HG02852 (cell line): ENCODE data around the gene ZBED6.

Experiments
- ATAC-seq: cut with Tn5 transposase; IDR thresholded peaks from one replicate; pipeline ENCODE4 v1.9.1; 2021; ENCODE audit warnings: mild to moderate bottlenecking, moderate library complexity; ENCODE audit not compliant: unreplicated experiment

ZBED6 gene

GRCh38 chr1:203839081-203839480 lies 43.7 kb downstream of the ZBED6 start:
- no peak for ATAC-seq

- no peak for ATAC-seq
Measured at GRCh38 chr1:203840208-203840808, 44.9 kb downstream of the ZBED6 start.

DNA sequence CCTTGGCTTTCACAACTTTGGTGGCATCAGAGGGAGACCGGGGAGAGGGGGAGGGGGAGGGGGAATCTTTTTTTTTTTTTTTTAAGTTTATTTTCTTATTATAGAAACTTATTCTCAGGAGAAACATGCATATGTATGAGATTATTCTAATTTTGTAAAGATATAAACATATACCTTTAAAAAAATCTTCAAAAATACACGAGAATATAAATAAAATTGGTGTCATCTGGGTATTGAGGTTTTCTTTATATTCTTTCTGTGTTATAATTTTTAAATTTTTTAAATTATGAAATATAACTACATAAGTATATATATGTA lies 47.1 kb downstream of the ZBED6 start:
- no peak for ATAC-seq

DNA sequence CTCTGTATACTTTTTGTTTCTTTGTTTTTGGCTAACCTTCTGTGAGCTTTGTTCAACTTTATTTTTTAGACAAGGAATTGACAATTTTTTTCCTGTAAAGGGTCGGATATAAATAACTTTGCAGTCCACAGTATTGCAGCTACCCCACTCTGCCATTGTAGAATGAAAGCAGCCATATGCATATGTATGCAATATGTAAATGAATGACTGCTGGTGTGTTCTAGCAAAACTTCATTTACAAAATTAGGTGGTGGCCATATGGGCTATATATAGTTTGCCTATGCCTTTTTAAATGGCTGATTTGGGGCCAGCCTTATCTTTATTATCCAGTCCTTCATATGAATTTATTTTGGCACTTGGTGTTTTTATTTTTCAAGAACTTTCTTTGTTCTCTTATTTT lies 48.0 kb downstream of the ZBED6 start:
- ATAC-seq, result no peak
